ENCODE data around the gene CYTH1. TPM values are rescaled to one million over a fixed set of nuclear protein-coding genes. Genes with fewer than 3 reads are reported as not detected.

The CYTH1 gene
- total RNA-seq, 3 donors from 2014 or later: 55.9 to 99.3 (median 82.8) TPM

GRCh38 chr17:78664476-78665386, 117.3 kb downstream of the CYTH1 start:
- DNase-seq (no peak), ATAC-seq (no peak)
- peaks cover 4% of the 10 kb centered on the region for H3K36me3 Mint-ChIP-seq (ENCODE audit: insufficient read depth)
- no peaks in the 10 kb centered on the region for H3K27me3 Mint-ChIP-seq (ENCODE audit: low read depth)
- H3K9me3 Mint-ChIP-seq: no peaks in the 10 kb centered on the region
- H3K4me3 Mint-ChIP-seq: no peak overlapping the region
- peaks cover 33% of the 10 kb centered on the region for H3K4me1 Mint-ChIP-seq (ENCODE audit: low read depth)

DNA sequence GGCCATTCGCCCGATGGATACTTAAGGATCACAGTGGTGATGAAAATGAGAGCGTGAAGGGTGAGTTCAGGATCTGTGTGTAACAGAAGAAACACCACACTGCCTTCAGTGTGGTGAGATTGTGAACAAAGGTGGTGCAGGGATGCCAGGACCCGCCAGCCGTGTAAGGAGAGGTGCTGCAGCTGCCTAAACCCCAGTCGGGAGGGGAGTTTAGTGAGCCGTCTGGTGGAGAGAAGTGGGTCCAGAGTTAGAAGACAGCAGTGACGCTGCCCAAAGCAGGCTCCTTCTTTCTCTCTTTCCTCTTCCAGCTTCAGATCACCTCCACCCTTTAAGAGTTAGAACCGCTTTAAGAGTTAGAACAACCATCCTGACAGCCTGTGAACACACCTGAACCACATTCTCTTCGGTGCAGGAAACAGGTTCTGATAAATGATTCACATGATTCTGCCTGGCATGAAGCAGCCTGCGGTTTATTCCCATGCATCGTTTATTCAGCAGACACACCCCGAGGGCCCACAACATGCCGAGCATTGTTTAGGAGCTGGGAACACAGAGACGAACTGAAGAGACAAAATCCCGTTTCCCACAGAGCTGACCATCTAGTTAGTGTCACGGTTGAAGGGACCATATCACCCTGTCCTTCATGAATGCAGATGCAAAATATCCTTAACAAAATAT, 120.8 kb downstream of the CYTH1 start:
- DNase-seq: no peak
- Mint-ChIP-seq H3K4me3 (no peak overlapping the region), H3K9me3 (no peaks in the 10 kb centered on the region), H3K4me1 (ENCODE audit: low read depth) (peaks cover 14% of the 10 kb centered on the region), H3K36me3 (ENCODE audit: insufficient read depth) (no peaks in the 10 kb centered on the region), H3K27me3 (ENCODE audit: low read depth) (no peaks in the 10 kb centered on the region)
- no peak for ATAC-seq

DNA sequence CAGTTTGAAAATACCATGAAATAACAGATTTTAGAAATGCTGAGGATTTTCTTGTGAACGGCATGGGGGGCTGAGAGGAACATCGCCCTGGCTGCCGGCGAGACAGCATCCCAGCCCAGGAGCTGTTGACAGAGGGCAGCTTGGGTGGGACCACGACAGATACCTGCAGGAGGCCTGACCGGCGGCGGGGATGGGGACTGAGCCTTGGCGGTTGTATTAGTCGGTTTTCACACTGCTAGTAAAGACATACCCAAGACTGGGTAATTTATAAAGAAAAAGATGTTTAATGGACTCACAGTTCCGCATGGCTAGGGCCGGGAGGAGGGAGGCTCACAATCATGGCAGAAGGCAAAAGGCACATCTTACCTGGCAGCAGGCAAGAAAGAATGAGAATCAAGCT, 122.5 kb downstream of the CYTH1 start:
- H3K27me3 Mint-ChIP-seq (ENCODE audit: low read depth): no peaks in the 10 kb centered on the region
- H3K9me3 Mint-ChIP-seq: no peaks in the 10 kb centered on the region
- H3K4me1 Mint-ChIP-seq (ENCODE audit: low read depth): no peaks in the 10 kb centered on the region
- DNase-seq: no peak
- H3K4me3 Mint-ChIP-seq: no peak overlapping the region
- ATAC-seq: no peak
- H3K36me3 Mint-ChIP-seq (ENCODE audit: insufficient read depth): no peaks in the 10 kb centered on the region

GRCh38 chr17:78658281-78658785, 123.7 kb downstream of the CYTH1 start:
- H3K9me3 Mint-ChIP-seq: no peaks in the 10 kb centered on the region
- no peak overlapping the region for H3K4me3 Mint-ChIP-seq
- H3K36me3 Mint-ChIP-seq (ENCODE audit: insufficient read depth): no peaks in the 10 kb centered on the region
- no peak for DNase-seq
- H3K27me3 Mint-ChIP-seq (ENCODE audit: low read depth): no peaks in the 10 kb centered on the region
- ATAC-seq: no peak
- no peaks in the 10 kb centered on the region for H3K4me1 Mint-ChIP-seq (ENCODE audit: low read depth)

DNA sequence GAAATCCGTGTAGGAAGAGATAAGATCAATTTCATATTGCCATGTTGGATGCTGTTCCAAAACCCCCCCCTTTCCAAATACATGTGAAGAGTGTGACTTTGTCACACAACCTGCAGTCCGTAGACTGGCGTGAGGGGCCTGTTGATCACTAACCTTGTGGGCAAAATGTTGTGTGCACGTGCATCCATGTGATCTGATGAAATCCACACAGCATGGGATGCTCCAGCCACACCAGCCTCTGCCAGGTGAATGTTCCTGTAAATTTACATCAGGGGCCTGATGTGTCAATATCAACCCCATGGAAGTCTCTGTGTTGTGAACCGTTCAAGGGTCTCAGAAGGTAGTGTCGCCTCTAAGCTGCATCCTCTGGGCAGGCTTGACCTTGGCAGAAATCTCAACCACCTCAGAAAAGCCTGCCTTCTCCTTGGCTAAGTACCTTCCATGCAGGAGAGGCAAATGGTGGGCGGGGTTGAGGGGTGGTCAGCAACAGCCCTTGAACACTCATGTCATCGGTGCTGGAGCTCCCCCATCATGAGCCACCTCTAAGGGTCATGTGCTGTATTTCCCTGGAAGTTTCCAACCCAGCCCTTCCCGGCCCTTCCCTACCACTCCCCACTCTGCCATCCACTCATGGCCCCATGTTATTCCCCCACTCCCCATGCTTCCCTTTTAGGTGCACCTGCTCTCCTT, 126.7 kb downstream of the CYTH1 start:
- Mint-ChIP-seq H3K4me1 (ENCODE audit: low read depth) (no peaks in the 10 kb centered on the region), H3K9me3 (no peaks in the 10 kb centered on the region), H3K4me3 (no peak overlapping the region), H3K36me3 (ENCODE audit: insufficient read depth) (no peaks in the 10 kb centered on the region), H3K27me3 (ENCODE audit: low read depth) (no peaks in the 10 kb centered on the region)
- DNase-seq (no peak), ATAC-seq (no peak)

- Mint-ChIP-seq H3K4me3 (no peak overlapping the region), H3K9me3 (no peaks in the 10 kb centered on the region), H3K27me3 (ENCODE audit: low read depth) (no peaks in the 10 kb centered on the region), H3K4me1 (ENCODE audit: low read depth) (no peaks in the 10 kb centered on the region), H3K36me3 (ENCODE audit: insufficient read depth) (no peaks in the 10 kb centered on the region)
- ATAC-seq: no peak
- no peak for DNase-seq
These were observed 127.7 kb downstream of the CYTH1 start for GRCh38 chr17:78654325-78654724.

- no peak for DNase-seq
- Mint-ChIP-seq H3K4me3 (no peak overlapping the region), H3K36me3 (ENCODE audit: insufficient read depth) (peaks cover 3% of the 10 kb centered on the region), H3K4me1 (ENCODE audit: low read depth) (no peaks in the 10 kb centered on the region), H3K27me3 (ENCODE audit: low read depth) (no peaks in the 10 kb centered on the region), H3K9me3 (no peaks in the 10 kb centered on the region)
- ATAC-seq: no peak
These were observed 128.7 kb downstream of the CYTH1 start for GRCh38 chr17:78653382-78653781.

DNA sequence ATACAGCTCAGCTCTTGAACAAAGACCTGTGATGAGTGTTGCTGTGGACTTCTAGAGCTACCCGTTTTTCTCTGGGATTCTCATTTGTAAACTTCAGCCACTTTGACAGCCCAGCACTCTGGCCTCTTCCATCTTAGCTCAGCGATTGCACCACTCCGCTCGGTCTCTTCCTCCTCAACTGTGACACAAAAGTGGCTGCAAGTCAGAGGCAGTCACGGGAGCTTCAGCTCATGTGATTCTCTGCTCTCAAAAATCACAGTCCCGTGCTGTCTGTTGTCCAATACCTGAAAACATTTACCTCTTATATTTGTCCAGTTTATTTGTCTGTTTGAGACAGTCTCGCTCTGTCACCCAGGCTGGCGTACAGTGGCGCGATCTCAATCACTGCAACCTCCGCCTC, 129.2 kb downstream of the CYTH1 start:
- Mint-ChIP-seq H3K9me3 (peaks cover 3% of the 10 kb centered on the region), H3K36me3 (ENCODE audit: insufficient read depth) (peaks cover 5% of the 10 kb centered on the region), H3K4me3 (no peak overlapping the region), H3K4me1 (ENCODE audit: low read depth) (no peaks in the 10 kb centered on the region), H3K27me3 (ENCODE audit: low read depth) (no peaks in the 10 kb centered on the region)
- ATAC-seq: no peak
- no peak for DNase-seq

- Mint-ChIP-seq H3K9me3 (peaks cover 4% of the 10 kb centered on the region), H3K27me3 (ENCODE audit: low read depth) (no peaks in the 10 kb centered on the region), H3K4me1 (ENCODE audit: low read depth) (peaks cover 3% of the 10 kb centered on the region), H3K36me3 (ENCODE audit: insufficient read depth) (peaks cover 6% of the 10 kb centered on the region), H3K4me3 (no peak overlapping the region)
- no peak for DNase-seq
- ATAC-seq: no peak
These were observed 130.0 kb downstream of the CYTH1 start for GRCh38 chr17:78652024-78652423.

GRCh38 chr17:78651554-78651953, 130.5 kb downstream of the CYTH1 start:
- Mint-ChIP-seq H3K36me3 (ENCODE audit: insufficient read depth) (peaks cover 6% of the 10 kb centered on the region), H3K9me3 (peaks cover 4% of the 10 kb centered on the region), H3K27me3 (ENCODE audit: low read depth) (no peaks in the 10 kb centered on the region), H3K4me3 (no peak overlapping the region), H3K4me1 (ENCODE audit: low read depth) (peaks cover 4% of the 10 kb centered on the region)
- ATAC-seq (no peak), DNase-seq (no peak)

- DNase-seq: no peak
- no peak overlapping the region for H3K4me3 Mint-ChIP-seq
- no peak for ATAC-seq
- H3K4me1 Mint-ChIP-seq (ENCODE audit: low read depth): peaks cover 13% of the 10 kb centered on the region
- peaks cover 3% of the 10 kb centered on the region for H3K27me3 Mint-ChIP-seq (ENCODE audit: low read depth)
- H3K9me3 Mint-ChIP-seq: peaks cover 4% of the 10 kb centered on the region
- peaks cover 6% of the 10 kb centered on the region for H3K36me3 Mint-ChIP-seq (ENCODE audit: insufficient read depth)
These were observed 131.9 kb downstream of the CYTH1 start for GRCh38 chr17:78650093-78650715.

DNA sequence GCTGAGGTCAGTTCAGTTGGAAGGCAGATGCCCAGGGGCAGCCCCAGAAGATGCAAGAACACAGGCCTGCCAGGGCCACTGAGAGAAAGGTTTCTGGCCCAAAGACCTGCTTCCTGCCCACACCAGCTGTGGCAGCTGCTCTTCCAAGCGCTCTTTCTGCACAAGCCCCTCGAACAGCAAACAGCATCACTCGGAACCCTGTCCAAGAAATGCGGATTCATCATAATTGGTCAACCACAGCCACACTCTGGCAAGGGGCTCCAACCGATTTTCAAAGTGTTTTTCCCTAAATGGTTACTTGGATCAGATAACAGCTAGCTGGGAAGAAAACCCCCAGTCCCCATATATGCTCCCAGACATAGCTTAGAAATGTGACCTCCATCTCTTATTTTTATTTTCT, 133.8 kb downstream of the CYTH1 start:
- Mint-ChIP-seq H3K27me3 (ENCODE audit: low read depth) (peaks cover 3% of the 10 kb centered on the region), H3K4me3 (no peak overlapping the region)
- ATAC-seq: no peak

DNA sequence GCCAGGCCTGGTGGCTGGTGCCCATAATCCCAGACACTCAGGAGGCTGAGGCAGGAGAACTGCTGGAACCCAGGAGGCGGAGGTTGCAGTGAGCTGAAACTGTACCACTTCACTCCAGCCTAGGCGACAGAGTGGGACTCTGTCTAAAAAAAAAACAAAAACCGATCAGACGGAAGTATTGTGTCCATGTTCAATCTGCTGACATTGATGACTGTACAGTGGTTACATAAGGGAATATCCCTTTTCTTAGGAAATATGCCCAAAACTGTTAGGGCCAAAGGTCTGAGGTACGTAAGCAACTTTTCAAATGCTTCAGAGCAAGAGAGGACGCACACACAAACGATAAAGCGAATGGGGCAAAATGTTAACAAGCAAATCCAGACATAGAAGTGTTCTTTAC, 135.0 kb downstream of the CYTH1 start:
- peaks cover 3% of the 10 kb centered on the region for H3K27me3 Mint-ChIP-seq (ENCODE audit: low read depth)
- H3K4me3 Mint-ChIP-seq: no peak overlapping the region
- peaks cover 13% of the 10 kb centered on the region for H3K4me1 Mint-ChIP-seq (ENCODE audit: low read depth)
- ATAC-seq (no peak), DNase-seq (no peak)
- H3K9me3 Mint-ChIP-seq: peaks cover 4% of the 10 kb centered on the region
- H3K36me3 Mint-ChIP-seq (ENCODE audit: insufficient read depth): peaks cover 6% of the 10 kb centered on the region

More for the DNA sequence above, 133.8 kb downstream of the CYTH1 start:
- peaks cover 4% of the 10 kb centered on the region for H3K9me3 Mint-ChIP-seq
- no peak for DNase-seq
- peaks cover 6% of the 10 kb centered on the region for H3K36me3 Mint-ChIP-seq (ENCODE audit: insufficient read depth)
- peaks cover 13% of the 10 kb centered on the region for H3K4me1 Mint-ChIP-seq (ENCODE audit: low read depth)

All from activated T-cell treated with anti-CD3 and anti-CD28 coated beads, Interleukin-2, amount 50 U/mL, for 4 hours (primary cell).